Ishikawa (cell line): ENCODE results near the gene IL23R.

Experiments used
- CEBPB ChIP-seq: IDR thresholded peaks from 2 replicates; pipeline ENCODE4 v1.6.1; 2012
- CREB1 ChIP-seq: IDR thresholded peaks from 2 replicates; pipeline ENCODE4 v1.6.1; 2012; ENCODE audit warnings: low read depth
- EP300 ChIP-seq: IDR thresholded peaks from 2 replicates; pipeline ENCODE4 v1.6.1; 2012; ENCODE audit warnings: borderline replicate concordance
- FOXM1 ChIP-seq: IDR thresholded peaks from 2 replicates; pipeline ENCODE4 v1.6.1; 2012; ENCODE audit warnings: low read depth, borderline replicate concordance
- NFIC ChIP-seq: IDR thresholded peaks from 2 replicates; pipeline ENCODE4 v1.6.1; 2012
- RAD21 ChIP-seq: IDR thresholded peaks from 2 replicates; pipeline ENCODE4 v1.6.1; 2012; ENCODE audit warnings: low read depth
- REST ChIP-seq: IDR thresholded peaks from 2 replicates; pipeline ENCODE4 v1.6.1; 2012; ENCODE audit warnings: low read depth, mild to moderate bottlenecking
- YY1 ChIP-seq: IDR thresholded peaks from 2 replicates; pipeline ENCODE4 v1.6.1; 2012; ENCODE audit warnings: low read depth
- TF ChIP-seq, protein P1 (sequence below): IDR thresholded peaks from 2 replicates; pipeline ENCODE4 v1.6.1; 2012

DNA sequence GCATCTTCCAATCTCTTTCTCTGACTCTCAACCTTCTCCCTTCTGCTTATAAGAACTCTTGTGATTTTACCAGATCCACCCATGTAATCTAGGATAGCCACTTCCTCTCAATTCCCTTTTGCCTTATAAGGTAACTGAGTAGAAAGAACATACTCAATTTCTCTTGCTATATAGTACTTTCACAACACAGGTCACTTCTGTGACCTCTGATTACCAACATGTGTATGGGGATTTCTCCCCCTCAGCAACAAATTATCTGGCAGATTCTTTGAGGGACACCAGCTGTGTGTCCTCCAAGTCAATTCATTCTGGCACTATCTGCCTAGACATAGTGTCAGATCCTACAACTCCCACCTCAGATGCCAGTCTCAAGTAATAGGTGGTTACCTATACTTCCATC, 62.5 kb downstream of the IL23R start:
- no peak for TF ChIP-seq FOXM1
- no peak for TF ChIP-seq RAD21
- TF ChIP-seq CEBPB, result no peak
- TF ChIP-seq REST, result no peak
- no peak for TF ChIP-seq NFIC
- TF ChIP-seq YY1, result no peak
- no peak for TF ChIP-seq CREB1
- TF ChIP-seq EP300, result no peak
- TF ChIP-seq, protein P1, sequence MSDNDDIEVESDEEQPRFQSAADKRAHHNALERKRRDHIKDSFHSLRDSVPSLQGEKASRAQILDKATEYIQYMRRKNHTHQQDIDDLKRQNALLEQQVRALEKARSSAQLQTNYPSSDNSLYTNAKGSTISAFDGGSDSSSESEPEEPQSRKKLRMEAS, result no peak
